SW480 (cell line): ENCODE results near the gene DONSON.
A peak's percentile ranks its signal among the peaks of the same experiment; 100 is the strongest.

Source experiments
- DNase-seq: peaks from one replicate; pipeline ENCODE4 v3.0.0-alpha.2; 2016; ENCODE audit warnings: low spot score

DONSON gene

DNA sequence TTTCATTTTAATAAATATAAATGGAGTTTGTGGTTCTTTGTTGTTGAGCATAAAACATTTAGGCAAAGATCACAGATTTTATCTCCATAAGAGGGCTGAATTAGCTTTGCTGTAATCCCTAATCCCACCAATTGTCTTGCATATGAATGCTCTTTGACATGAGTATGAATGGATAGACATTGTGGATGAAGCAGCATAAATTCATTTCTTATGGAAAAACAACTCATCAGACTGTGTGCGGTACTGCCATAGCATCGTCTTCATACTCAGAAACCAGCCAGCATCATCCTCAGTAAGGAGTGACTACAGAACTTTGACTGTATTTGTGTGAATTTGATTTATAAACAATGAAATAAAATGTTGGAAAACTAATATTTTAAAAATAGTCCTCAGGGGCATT lies 26.1 kb downstream of the DONSON start:
- no peak for DNase-seq

DNA sequence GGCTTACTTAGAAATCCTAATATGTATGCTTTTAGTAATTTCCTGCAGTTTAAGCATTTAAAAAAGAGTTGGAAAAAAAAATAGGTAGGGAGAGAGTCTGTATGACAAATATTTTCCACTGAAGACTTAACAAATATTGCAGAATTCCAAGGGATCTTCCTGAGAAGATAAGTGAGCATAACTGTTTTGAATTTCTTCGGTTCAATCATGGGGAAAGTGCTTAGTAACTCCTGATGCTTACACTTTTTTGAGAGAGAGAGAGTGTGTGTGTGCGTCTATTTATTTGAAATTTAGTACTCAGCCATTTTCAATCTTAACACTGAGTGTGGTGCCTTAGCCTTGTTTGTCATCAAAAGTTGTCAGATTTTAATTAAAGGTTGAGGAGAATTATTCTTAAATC lies 27.1 kb downstream of the DONSON start:
- DNase-seq, result no peak

DNA sequence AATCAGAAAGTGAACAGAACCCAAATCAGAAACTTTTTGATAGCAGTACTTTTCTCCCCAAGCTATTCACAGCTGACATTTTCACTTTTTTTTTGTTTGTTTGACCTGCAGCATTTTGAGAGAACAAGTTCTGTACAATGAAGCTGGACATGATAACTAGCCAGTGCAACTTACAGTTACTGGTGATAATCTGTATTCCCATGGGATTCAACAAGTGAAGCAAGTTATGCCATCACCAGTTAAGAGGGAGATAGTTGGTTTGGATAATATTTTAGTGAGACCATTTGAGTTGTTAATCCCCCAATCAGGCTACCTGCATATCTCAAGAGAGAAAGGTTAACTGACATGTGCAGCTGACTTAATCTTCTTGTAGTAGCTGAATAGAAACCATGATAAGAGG lies 27.5 kb downstream of the DONSON start:
- no peak for DNase-seq

DNA sequence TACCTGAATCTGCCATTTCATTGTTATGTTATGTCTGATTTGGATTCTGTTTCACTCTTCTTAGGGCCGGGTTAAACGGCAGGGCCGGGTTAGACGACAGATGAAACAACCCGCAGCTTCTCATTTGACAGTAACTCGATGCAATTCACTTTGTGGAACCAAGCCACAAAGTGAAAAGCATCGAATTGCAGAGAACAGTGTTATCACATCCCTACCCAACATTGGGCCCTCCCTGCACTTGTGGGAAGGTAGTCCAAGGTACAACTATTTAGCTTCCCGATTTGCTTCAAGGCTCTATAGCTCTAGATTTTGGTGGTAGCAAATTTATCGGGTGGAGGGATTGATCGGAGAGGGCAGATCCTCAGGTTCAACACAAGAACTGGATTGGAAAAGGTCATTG lies 28.7 kb downstream of the DONSON start:
- no peak for DNase-seq

DNA sequence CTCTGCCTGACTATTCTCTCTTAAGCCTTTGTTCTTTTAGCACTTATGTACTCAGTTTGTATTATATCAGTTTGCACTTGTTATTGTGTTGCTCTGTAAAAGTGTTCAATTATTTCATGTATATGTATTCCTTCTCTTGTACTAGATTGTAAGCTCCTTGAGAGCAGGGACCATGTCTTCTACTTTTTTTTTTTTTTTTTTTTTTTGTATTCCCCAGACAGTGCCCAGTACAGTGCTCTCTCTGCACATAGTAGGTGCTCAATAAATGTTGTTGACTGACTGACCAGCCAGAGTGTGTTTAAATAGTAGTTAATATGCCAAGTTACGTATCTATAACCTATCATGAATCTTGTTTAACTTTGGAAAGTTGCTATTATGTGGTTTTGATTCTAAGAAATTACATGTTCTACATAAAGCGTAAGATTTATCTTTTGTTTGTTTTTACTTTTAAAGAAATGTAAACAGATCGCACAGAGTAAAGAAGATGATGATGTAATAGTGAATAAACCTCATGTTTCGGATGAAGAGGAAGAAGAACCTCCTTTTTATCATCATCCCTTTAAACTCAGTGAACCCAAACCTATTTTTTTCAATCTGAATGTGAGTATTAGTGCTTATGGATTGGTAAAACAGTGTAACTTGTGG lies 29.6 kb downstream of the DONSON start:
- no peak for DNase-seq

DNA sequence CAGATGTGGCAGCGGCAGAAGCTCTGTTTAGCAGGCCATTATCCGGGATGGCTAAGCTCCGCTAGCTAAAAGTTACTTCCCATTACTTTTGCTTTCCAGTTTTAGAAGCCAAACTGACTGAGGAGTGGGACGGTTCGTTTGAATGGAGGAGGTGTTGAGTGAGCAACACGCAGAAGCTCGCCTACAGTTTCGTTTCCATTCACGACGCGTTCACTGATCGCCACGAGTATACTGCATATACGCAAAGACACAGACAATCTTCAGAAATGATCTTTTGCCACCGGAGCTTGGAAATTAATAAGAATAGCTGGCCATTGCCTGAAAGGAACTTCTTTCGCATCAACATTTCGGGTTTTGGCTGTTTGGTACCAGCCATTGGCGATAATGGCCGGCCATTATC lies 31.0 kb downstream of the DONSON start:
- no peak for DNase-seq

DNA sequence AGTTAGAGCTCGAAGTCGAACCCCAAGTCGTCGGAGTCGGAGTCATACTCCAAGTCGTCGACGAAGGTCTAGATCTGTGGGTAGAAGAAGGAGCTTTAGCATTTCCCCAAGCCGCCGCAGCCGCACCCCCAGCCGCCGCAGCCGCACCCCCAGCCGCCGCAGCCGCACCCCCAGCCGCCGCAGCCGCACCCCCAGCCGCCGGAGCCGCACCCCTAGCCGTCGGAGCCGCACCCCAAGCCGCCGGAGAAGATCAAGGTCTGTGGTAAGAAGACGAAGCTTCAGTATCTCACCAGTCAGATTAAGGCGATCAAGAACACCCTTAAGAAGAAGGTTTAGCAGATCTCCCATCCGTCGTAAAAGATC lies 33.5 kb downstream of the DONSON start:
- DNase-seq, result no peak

DNA sequence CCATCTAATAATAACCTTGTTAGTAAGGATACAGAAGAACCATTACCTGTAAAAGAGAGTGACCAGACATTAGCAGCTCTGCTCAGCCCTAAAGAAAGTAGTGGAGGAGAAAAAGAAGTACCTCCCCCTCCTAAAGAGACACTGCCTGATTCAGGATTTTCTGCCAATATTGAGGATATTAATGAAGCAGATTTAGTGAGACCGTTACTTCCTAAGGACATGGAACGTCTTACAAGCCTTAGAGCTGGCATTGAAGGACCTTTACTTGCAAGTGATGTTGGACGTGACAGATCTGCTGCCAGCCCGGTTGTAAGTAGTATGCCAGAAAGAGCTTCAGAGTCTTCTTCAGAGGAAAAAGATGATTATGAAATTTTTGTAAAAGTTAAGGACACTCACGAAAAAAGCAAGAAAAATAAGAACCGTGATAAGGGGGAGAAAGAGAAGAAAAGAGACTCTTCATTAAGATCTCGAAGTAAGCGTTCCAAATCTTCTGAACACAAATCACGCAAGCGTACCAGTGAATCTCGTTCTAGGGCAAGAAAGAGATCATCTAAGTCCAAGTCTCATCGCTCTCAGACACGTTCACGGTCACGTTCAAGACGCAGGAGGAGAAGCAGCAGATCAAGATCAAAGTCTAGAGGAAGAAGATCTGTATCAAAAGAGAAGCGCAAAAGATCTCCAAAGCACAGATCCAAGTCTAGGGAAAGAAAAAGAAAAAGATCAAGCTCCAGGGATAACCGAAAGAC lies 34.1 kb downstream of the DONSON start:
- DNase-seq, result no peak

DNA sequence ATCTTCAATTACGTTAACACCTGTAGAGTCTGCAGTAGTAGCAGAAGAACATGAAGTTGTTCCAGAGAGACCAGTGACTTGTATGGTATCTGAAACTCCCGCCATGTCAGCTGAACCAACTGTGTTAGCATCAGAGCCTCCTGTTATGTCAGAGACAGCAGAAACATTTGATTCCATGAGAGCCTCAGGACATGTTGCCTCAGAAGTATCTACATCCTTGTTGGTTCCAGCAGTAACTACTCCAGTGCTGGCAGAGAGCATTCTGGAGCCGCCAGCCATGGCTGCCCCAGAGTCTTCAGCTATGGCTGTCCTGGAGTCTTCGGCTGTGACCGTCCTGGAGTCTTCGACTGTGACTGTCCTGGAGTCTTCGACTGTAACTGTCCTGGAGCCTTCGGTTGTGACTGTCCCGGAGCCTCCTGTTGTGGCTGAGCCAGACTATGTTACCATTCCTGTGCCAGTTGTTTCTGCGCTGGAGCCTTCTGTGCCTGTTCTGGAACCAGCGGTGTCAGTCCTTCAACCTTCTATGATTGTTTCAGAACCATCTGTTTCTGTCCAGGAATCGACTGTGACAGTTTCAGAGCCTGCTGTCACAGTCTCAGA lies 35.4 kb downstream of the DONSON start:
- no peak for DNase-seq

DNA sequence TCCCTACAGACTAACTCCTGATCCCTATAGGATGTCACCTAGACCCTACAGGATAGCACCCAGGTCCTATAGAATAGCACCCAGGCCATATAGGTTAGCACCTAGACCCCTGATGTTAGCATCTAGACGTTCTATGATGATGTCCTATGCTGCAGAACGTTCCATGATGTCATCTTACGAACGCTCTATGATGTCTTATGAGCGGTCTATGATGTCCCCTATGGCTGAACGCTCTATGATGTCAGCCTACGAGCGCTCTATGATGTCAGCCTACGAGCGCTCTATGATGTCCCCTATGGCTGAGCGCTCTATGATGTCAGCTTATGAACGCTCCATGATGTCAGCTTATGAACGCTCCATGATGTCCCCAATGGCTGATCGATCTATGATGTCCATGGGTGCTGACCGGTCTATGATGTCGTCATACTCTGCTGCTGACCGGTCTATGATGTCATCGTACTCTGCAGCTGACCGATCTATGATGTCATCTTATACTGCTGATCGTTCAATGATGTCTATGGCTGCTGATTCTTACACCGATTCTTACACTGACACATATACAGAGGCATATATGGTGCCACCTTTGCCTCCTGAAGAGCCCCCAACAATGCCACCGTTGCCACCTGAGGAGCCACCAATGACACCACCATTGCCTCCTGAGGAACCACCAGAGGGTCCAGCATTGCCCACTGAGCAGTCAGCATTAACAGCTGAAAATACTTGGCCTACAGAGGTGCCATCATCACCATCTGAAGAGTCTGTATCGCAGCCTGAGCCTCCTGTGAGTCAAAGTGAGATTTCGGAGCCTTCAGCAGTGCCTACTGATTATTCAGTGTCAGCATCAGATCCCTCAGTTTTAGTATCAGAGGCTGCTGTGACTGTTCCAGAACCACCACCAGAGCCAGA lies 36.1 kb downstream of the DONSON start:
- DNase-seq, result no peak

DNA sequence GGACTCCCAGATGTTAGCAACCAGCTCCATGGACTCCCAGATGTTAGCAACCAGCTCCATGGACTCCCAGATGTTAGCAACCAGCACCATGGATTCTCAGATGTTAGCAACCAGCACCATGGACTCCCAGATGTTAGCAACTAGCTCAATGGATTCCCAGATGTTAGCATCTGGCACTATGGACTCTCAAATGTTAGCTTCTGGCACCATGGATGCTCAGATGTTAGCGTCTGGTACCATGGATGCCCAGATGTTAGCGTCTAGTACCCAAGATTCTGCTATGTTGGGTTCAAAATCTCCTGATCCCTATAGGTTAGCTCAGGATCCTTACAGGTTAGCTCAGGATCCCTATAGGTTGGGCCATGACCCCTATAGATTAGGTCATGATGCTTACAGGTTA lies 36.8 kb downstream of the DONSON start:
- DNase-seq, result no peak

DNA sequence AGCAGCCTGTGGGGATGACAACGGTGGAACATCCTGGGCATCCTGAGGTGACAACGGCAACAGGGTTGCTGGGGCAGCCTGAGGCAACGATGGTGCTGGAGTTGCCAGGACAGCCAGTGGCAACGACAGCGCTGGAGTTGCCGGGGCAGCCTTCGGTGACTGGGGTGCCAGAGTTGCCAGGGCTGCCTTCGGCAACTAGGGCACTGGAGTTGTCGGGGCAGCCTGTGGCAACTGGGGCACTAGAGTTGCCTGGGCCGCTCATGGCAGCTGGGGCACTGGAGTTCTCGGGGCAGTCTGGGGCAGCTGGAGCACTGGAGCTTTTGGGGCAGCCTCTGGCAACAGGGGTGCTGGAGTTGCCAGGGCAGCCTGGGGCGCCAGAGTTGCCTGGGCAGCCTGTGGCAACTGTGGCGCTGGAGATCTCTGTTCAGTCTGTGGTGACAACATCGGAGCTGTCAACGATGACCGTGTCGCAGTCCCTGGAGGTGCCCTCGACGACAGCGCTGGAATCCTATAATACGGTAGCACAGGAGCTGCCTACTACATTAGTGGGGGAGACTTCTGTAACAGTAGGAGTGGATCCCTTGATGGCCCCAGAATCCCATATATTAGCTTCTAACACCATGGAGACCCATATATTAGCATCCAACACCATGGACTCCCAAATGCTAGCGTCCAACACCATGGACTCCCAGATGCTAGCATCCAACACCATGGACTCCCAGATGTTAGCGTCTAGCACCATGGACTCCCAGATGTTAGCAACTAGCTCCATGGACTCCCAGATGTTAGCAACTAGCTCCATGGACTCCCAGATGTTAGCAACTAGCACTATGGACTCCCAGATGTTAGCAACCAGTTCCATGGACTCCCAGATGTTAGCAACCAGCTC lies 37.5 kb downstream of the DONSON start:
- no peak for DNase-seq

DNA sequence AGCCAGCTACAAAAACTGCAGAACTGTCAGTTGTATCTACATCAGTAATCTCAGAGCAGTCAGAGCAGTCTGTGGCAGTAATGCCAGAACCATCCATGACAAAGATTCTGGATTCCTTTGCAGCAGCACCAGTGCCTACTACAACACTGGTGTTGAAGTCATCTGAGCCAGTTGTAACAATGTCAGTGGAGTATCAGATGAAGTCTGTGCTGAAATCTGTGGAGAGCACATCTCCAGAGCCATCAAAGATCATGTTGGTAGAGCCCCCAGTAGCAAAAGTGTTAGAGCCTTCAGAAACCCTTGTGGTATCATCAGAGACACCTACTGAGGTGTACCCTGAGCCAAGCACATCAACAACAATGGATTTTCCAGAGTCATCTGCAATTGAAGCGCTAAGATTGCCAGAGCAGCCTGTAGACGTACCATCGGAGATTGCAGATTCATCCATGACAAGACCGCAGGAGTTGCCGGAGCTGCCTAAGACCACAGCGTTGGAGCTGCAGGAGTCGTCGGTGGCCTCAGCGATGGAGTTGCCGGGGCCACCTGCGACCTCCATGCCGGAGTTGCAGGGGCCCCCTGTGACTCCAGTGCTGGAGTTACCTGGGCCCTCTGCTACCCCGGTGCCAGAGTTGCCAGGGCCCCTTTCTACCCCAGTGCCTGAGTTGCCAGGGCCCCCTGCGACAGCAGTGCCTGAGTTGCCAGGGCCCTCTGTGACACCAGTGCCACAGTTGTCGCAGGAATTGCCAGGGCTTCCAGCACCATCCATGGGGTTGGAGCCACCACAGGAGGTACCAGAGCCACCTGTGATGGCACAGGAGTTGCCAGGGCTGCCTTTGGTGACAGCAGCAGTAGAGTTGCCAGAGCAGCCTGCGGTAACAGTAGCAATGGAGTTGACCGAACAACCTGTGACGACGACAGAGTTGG lies 38.4 kb downstream of the DONSON start:
- no peak for DNase-seq

DNA sequence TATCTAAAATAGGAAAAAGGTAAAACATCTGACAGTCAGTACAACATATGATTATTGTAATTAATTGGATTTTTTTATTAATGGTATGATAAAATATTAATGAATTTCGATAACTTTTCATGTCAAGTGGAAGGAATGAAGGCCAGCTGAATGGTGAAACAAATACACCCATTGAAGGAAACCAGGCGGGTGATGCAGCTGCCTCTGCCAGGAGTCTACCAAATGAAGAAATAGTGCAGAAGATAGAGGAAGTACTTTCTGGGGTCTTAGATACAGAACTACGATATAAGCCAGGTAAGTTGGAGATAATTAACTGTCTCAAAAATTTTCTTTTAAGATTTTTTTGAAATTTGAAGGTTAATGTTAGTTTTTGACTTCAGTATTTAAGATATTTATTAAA lies 42.4 kb downstream of the DONSON start:
- no peak for DNase-seq

DNA sequence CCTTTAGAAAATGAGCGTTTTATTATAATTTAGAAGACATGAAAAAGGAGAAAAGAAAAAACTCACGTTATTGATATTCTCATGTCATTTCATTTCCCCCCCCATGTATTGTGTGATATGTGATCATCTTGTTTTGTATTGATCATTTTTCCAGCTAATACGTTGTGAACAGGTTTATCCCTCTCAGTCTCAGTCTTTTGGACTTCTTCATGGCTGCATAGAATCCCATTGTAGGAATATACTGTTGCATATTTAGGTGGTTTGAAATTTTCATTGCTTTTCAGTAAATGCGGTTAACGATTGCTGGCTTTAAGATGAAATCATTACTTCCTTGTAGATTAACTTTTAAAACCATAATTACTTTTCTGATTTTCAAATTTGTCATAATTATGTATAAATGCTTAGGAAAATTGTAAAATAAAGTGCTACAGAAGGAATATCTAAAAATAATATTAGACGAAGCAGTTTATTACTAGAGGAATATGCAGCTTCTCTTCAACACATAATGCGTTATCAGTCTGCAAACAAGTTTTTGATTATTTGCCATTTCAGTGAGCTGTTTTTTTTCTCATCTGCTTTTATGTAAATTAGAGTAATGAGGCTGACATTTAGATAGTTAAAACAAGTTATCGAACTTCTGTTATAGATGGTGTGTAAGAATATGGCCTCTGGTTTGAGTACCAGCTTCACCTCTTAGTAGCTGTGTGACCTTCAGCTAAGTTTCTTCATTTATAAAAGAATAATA lies 43.9 kb downstream of the DONSON start:
- no peak for DNase-seq

DNA sequence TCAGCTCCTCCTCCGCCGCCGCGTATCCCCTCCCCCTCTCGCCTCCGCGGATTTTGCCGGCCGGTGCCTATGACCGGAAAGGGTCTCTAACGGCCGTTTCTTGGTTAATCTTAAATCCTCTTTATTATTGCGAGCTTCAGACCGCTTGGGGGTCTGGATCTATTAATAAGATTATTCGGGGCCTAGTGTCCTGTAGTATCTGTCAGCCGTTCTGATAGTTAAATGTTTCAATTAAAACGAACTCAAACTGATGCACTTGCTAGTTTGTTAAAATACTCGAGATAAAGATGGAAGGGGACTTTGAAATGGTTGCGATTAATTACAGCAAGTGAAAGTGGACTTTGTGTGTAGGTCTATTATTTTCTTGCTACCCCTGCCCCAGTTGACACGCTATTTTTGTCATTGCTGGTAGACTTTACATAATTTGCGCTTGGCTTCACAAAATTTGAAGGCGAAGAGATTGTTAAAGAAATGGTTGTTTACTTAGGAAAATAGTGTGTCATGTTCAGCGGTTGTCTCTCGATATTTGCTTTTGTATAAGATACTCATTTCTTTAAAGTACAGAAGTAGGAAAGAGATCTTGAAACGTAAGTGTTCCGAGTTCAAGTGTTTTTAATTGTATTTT lies 44.9 kb downstream of the DONSON start:
- DNase-seq, result peak; percentile 72

DNA sequence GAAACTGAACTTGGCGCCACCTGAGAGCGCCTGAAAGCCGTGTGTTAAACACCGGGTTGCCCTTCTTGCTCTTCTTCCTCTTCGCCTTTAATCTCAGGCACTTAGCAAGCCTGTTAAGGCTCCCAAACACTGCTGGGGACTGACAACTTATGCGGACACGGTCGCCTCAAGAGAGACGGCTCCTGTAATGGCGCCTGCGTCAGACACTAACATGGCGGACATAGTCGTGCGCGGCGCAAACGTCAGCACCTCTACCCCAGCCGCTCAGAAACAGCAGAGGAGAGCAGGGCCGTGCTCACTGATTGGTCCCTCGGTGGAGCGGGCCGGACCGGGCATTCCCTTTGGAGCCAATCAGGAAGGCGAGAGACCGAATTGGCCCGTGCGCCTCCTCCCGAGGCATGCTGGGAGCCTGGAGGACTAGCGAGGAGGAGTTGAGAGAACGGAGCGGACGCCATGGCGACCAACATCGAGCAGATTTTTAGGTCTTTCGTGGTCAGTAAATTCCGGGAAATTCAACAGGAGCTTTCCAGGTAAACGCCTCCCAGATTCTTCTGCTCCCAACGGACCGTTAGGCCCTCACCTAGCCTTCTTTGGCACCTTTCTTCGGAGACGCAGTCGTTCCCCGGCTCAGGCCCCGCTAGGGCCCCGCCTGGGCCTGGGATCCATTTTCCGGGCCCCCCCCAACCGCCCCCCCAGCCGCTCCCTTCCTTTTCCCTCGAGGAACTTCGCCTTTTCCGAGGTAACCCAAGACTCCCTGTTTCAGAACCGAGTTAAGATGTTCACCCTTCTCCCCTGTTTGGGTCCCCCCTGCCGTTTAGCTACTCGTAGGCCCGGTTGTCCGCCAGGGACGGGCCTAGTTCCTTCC lies 45.6 kb downstream of the DONSON start, which contains the start of gene SON:
TSS of gene SON (plus strand) at position 399 of the 865 bp plus-strand sequence. CDS start at position 454, 55 bp downstream.
- peak; percentile 99 for DNase-seq
